Hepatocyte (in vitro differentiated cells): ENCODE data around the gene HS6ST1. TPM values are rescaled to one million over a fixed set of nuclear protein-coding genes. Genes with fewer than 3 reads are reported as not detected.
A peak's percentile ranks its signal among the peaks of the same experiment; 100 is the strongest.

Source experiments
- DNase-seq: peaks from one replicate; pipeline ENCODE4 v3.0.0-alpha.2; 2016; ENCODE audit warnings: low spot score
- H2AFZ ChIP-seq: fragments of 200-600 bp; sonication (generic); 2 replicates; pipeline ENCODE4 v1.6.0; 2016; ENCODE audit warnings: antibody characterized with exemption, mild to moderate bottlenecking
- H3K27ac ChIP-seq: fragments of 200-600 bp; sonication (generic); 2 replicates; pipeline ENCODE4 v1.5.1; 2016; ENCODE audit warnings: mild to moderate bottlenecking
- H3K27me3 ChIP-seq: fragments of 200-600 bp; sonication (generic); 2 replicates; pipeline ENCODE4 v1.6.1; 2016
- H3K36me3 ChIP-seq: fragments of 200-600 bp; sonication (generic); replicated peaks from 2 replicates; pipeline ENCODE4 v1.5.1; 2016; ENCODE audit warnings: low read depth; ENCODE audit not compliant: insufficient read depth
- H3K4me1 ChIP-seq: fragments of 200-600 bp; sonication (generic); 2 replicates; pipeline ENCODE4 v1.5.1; 2016; ENCODE audit warnings: mild to moderate bottlenecking, moderate library complexity; ENCODE audit not compliant: insufficient read depth
- H3K4me2 ChIP-seq: fragments of 200-600 bp; sonication (generic); 2 replicates; pipeline ENCODE4 v1.6.0; 2016
- H3K4me3 ChIP-seq: fragments of 200-600 bp; sonication (generic); 2 replicates; pipeline ENCODE4 v1.5.1; 2016; ENCODE audit warnings: mild to moderate bottlenecking
- H3K79me2 ChIP-seq: fragments of 200-600 bp; sonication (generic); 2 replicates; pipeline ENCODE4 v1.6.0; 2017; ENCODE audit warnings: mild to moderate bottlenecking
- H3K9me2 ChIP-seq: fragments of 200-600 bp; sonication (generic); replicated peaks from 2 replicates; pipeline ENCODE4 v1.6.0; 2017; ENCODE audit warnings: mild to moderate bottlenecking; ENCODE audit not compliant: insufficient read depth
- H3K9me3 ChIP-seq: fragments of 200-600 bp; sonication (generic); 2 replicates; pipeline ENCODE4 v1.5.1; 2016; ENCODE audit warnings: low read depth, mild to moderate bottlenecking
- H4K20me1 ChIP-seq: fragments of 200-600 bp; sonication (generic); 2 replicates; pipeline ENCODE4 v1.6.0; 2016; ENCODE audit warnings: mild to moderate bottlenecking; ENCODE audit not compliant: insufficient read depth, poor library complexity, severe bottlenecking
- CTCF ChIP-seq: fragments of 200-600 bp; sonication (generic); IDR thresholded peaks from 2 replicates; pipeline ENCODE4 v1.5.1; 2016; ENCODE audit warnings: antibody characterized with exemption, mild to moderate bottlenecking; ENCODE audit not compliant: poor library complexity
- EZH2 ChIP-seq: fragments of 200-600 bp; sonication (generic); IDR thresholded peaks from 2 replicates; pipeline ENCODE4 v1.6.1; 2016; ENCODE audit warnings: antibody characterized with exemption, mild to moderate bottlenecking, borderline replicate concordance
- EZH2phosphoT487 ChIP-seq: fragments of 200-600 bp; sonication (generic); IDR thresholded peaks from one replicate; pipeline ENCODE4 v1.6.1; 2018; ENCODE audit warnings: antibody characterized with exemption, mild to moderate bottlenecking, low read depth, moderate library complexity; ENCODE audit not compliant: unreplicated experiment, severe bottlenecking
- WGBS: methylation state at CpG from one replicate; pipeline ENCODE4 v1.1.6; 2016; ENCODE audit warnings: low lambda C conversion rate; ENCODE audit errors: missing lambda C conversion rate; 5-methylcytosine and 5-hydroxymethylcytosine counted together
- polyA plus RNA-seq: library from polyadenylated mRNA; unstranded; fragments of >200 nt; fragmentation: Nextera tagmentation; extraction: Ambion mirVana; gene quantifications from 2 replicates; pipeline ENCODE4 v1.2.1, GENCODE V29; 2016
- total RNA-seq: library from RNA; depleted of rRNA; stranded (reverse); fragments of >200 nt; gene quantifications from 2 replicates; pipeline ENCODE4 v1.2.3, GENCODE V29; 2014

The HS6ST1 gene
- total and polyA plus RNA-seq, 2 experiments from 2014 or later: 46.7 to 48.3 TPM

GRCh38 chr2:128233790-128234395 lies 84.8 kb downstream of the HS6ST1 start:
- Histone ChIP-seq H2AFZ (no peak overlapping the region), H3K9me3 (no peaks in the 10 kb centered on the region), H3K79me2 (no peaks in the 10 kb centered on the region), H3K4me1 (no peaks in the 10 kb centered on the region), H3K4me2 (peak overlapping the region; percentile 98), H4K20me1 (no peaks in the 10 kb centered on the region), H3K27me3 (no peaks in the 10 kb centered on the region), H3K27ac (no peak overlapping the region), H3K9me2 (no peaks in the 10 kb centered on the region), H3K4me3 (no peak overlapping the region), H3K36me3 (no peaks in the 10 kb centered on the region)
- WGBS: 47% methylated on average over 11 of the region's 11 CpGs
- TF ChIP-seq EZH2phosphoT487 (no peak), CTCF (no peak), EZH2 (no peak)
- DNase-seq: no peak

- under 1% methylated on average over 82 of the region's 84 CpGs for WGBS
- H3K4me2 ChIP-seq: peak overlapping the region; percentile 98
- peak overlapping the region; percentile 91 for H2AFZ ChIP-seq
- no peaks in the 10 kb centered on the region for H3K36me3 ChIP-seq
- H3K4me1 ChIP-seq: no peaks in the 10 kb centered on the region
- H3K27me3 ChIP-seq: no peaks in the 10 kb centered on the region
- H3K9me3 ChIP-seq: no peaks in the 10 kb centered on the region
- peak overlapping the region; percentile 83 for H3K27ac ChIP-seq
- no peaks in the 10 kb centered on the region for H3K9me2 ChIP-seq
- no peaks in the 10 kb centered on the region for H4K20me1 ChIP-seq
- peak; percentile 93 for DNase-seq
- H3K4me3 ChIP-seq: peak overlapping the region; percentile 100
- no peaks in the 10 kb centered on the region for H3K79me2 ChIP-seq
- TF ChIP-seq EZH2phosphoT487: no peak
- peak; percentile 81 for TF ChIP-seq CTCF
Measured at GRCh38 chr2:128232965-128233789, 85.5 kb downstream of the HS6ST1 start.

GRCh38 chr2:128228894-128229293 lies 89.8 kb downstream of the HS6ST1 start:
- DNase-seq: no peak
- no peak overlapping the region for H3K4me2 ChIP-seq
- H2AFZ ChIP-seq: no peak overlapping the region

More at GRCh38 chr2:128228894-128229293, 89.8 kb downstream of the HS6ST1 start:
- Histone ChIP-seq H3K9me3 (no peaks in the 10 kb centered on the region), H3K4me1 (no peaks in the 10 kb centered on the region), H3K79me2 (no peaks in the 10 kb centered on the region), H3K27me3 (no peaks in the 10 kb centered on the region), H3K4me3 (no peak overlapping the region), H3K36me3 (no peaks in the 10 kb centered on the region), H4K20me1 (no peaks in the 10 kb centered on the region), H3K9me2 (no peaks in the 10 kb centered on the region), H3K27ac (no peak overlapping the region)
- TF ChIP-seq CTCF: no peak
- TF ChIP-seq EZH2phosphoT487: no peak
- no peak for TF ChIP-seq EZH2
